Endometrial microvascular endothelial cells (primary cell): Measurements from ENCODE around the gene ATRN. TPM values are rescaled to one million over a fixed set of nuclear protein-coding genes. Genes with fewer than 3 reads are reported as not detected.

Experiments used
- in situ Hi-C: cut with HindIII; loops from 2 replicates; pipeline ENCODE4 v1.10.0; 2017; ENCODE audit warnings: low sequenced_read_pairs, low pct_unique_long_range_greater_than_20kb; ENCODE audit errors: inconsistent ontology term
- total RNA-seq: library from RNA; depleted of rRNA; stranded (reverse); fragments of >200 nt; gene quantifications from one replicate; pipeline ENCODE4 v1.2.3, GENCODE V29; 2015; ENCODE audit errors: inconsistent ontology term

Gene ATRN
- total RNA-seq, 1 donor from 2014 or later, result 22.8 TPM

- in situ Hi-C loops, result no loop called here
Measured at GRCh38 chr20:3640259-3640658, 169.4 kb downstream of the ATRN start.

- in situ Hi-C loops, result no loop called here
Measured at GRCh38 chr20:3645309-3646066, 174.7 kb downstream of the ATRN start.

GRCh38 chr20:3646067-3646440, 175.2 kb downstream of the ATRN start:
- in situ Hi-C loops, result no loop called here

GRCh38 chr20:3646651-3647050, 175.8 kb downstream of the ATRN start:
- in situ Hi-C loops, result no loop called here

- in situ Hi-C loops, result no loop called here
Measured at GRCh38 chr20:3647473-3647872, 176.7 kb downstream of the ATRN start.

GRCh38 chr20:3648951-3649350, 178.1 kb downstream of the ATRN start:
- in situ Hi-C loops, result no loop called here

GRCh38 chr20:3651204-3651962, 180.6 kb downstream of the ATRN start:
- in situ Hi-C loops, result no loop called here

GRCh38 chr20:3652221-3652620, 181.4 kb downstream of the ATRN start:
- in situ Hi-C loops, result no loop called here

- in situ Hi-C loops, result no loop called here
Measured at GRCh38 chr20:3652676-3653596, 182.1 kb downstream of the ATRN start.

- in situ Hi-C loops, result no loop called here
Measured at GRCh38 chr20:3653921-3654320, 183.1 kb downstream of the ATRN start.

- in situ Hi-C loops, result no loop called here
Measured at GRCh38 chr20:3654326-3655130, 183.7 kb downstream of the ATRN start.

GRCh38 chr20:3655131-3655405, 184.2 kb downstream of the ATRN start:
- in situ Hi-C loops, result no loop called here

GRCh38 chr20:3658019-3658715, 187.3 kb downstream of the ATRN start:
- in situ Hi-C loops, result no loop called here

- in situ Hi-C loops, result no loop called here
Measured at GRCh38 chr20:3658716-3659491, 188.1 kb downstream of the ATRN start.

- in situ Hi-C loops, result no loop called here
Measured at GRCh38 chr20:3659492-3660261, 188.9 kb downstream of the ATRN start.

- in situ Hi-C loops, result no loop called here
Measured at GRCh38 chr20:3660262-3661059, 189.6 kb downstream of the ATRN start.
